ENCODE results near the gene OR10G3.
A peak's percentile ranks its signal among the peaks of the same experiment; 100 is the strongest.
"Not testable (repeated sequence)": the region's sequence is repeated elsewhere in the genome, so short reads cannot be mapped to it uniquely, and the experiment has no call there.

OR10G3 gene

GRCh38 chr14:21579976-21580375, at the start of gene OR10G3:
Gene OR10G3, minus strand, starts transcription at chr14:21580076. Its CDS starts 9,332 bp downstream, at chr14:21570744.
- no peak for DNase-seq (ENCODE audit: low read depth)

DNA sequence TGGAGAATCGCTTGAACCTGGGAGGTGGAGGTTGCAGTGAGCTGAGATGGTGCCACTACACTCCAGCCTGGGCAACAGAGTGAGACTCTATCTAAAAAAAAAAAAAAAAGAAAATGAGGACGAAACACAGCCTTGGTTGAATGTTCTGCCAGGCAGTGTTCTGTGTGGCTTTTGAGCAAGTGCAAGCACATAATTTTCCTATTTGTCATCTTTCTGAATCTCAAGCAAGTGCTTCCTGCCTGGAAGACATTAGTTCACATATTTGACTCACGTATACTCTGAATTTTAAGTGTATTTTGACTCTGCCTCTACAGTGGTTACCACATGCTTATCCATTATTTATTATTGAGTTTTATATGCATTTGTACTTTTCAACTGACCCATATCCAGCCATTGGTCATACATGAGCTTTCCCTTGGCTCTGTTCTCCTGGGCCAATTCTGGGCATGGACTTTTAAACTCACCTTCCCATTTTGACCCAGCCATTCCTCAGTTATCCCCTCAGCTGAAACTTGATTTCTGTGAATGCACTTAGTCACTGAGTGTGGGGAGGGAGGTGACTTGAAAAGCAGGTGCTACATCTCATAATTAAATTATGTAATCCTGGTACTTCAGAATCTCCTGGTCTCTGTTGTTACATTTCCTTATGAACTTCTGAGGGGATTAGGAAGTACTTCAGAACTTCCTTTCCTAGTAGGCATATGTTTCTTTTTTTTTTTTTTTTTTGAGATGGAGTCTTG, 46.8 kb upstream of the OR10G3 start:
- DNase-seq (ENCODE audit: low read depth) = no peak

DNA sequence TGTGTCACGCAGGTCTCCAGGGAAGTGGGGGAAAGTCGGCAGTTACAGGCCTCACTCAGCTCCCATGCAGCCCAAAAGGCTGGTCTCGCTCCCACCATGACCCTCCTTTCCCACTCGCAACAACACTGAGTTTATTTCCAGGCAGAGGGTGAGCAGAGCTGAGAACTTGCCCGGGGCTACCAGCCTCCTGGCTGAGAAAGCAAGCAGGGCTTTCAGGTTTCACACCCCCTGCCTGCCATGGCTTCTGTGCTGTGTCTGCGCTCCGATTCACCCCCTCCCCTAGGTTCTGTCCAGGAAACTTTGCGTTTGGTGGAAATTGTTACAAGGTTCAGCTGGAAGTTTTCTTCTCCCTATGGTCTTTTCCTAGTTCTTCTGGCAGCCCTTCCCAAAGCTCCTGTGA, 37.7 kb upstream of the OR10G3 start:
- no peak for DNase-seq (ENCODE audit: low read depth)

GRCh38 chr14:21614240-21614639, 34.4 kb upstream of the OR10G3 start:
- no peak for DNase-seq (ENCODE audit: low read depth)

GRCh38 chr14:21612324-21612723, 32.4 kb upstream of the OR10G3 start:
- DNase-seq (ENCODE audit: low read depth) = no peak

GRCh38 chr14:21602181-21602580, 22.3 kb upstream of the OR10G3 start:
- DNase-seq (ENCODE audit: low read depth) = not testable (repeated sequence)

DNA sequence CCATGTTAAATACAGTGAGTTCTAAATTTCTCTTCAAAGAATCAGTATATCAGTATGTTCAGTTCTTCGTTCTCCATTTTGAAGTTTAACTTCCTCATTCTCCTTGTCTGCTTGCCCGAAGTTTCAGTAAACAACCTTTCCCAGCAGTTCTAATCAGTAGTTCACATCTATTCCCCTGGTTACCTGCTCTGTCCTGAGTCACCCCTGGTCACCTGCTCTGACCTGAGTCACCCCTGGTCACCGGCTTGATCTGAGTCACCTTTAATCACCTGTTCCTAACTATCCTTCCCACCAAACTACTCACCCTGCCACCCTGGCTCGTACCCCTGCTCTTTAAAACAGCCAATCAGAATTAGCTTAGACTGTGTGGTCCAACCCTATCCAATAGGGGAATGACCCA, 9.4 kb upstream of the OR10G3 start:
- DNase-seq (ENCODE audit: low read depth) = no peak

DNA sequence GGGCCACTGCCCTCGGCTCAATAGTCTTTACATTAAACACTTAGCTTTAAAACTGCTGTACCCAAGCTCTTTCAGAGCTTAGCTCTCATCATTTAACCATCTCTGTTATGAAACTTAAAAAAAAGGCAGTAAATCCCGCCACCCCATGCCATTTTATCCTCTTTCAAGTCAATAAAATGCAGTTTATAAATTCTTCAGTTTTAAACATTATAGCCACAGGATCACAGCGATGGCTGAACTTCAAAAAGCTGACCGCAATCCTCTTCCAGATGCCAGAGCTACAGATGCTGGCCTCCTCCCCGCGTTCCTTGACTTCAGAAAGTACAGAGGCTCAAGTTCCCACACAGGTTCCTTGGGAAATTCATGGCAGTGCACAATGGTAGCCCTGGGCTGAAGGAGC, 4.2 kb downstream of the OR10G3 start:
- DNase-seq (ENCODE audit: low read depth) = no peak

DNA sequence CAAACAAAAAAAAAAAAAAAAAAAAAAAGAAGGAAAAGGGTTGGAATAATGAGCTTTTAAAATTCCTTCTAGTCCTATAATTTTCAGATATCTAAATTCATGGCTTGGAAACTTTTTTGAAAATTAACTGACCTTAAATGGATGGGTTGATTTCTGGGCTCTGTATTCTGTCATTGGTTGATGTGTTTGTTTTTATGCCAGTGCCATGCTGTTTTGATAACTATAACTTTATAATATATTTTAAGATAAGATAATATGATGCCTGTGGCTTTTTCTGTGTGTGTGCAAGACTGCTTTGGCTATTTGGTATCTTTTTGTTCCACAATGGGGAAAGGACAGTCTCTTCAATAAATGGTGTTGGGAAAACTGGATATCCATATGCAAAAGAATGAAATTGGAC, 7.3 kb downstream of the OR10G3 start:
- DNase-seq (ENCODE audit: low read depth) = no peak

DNA sequence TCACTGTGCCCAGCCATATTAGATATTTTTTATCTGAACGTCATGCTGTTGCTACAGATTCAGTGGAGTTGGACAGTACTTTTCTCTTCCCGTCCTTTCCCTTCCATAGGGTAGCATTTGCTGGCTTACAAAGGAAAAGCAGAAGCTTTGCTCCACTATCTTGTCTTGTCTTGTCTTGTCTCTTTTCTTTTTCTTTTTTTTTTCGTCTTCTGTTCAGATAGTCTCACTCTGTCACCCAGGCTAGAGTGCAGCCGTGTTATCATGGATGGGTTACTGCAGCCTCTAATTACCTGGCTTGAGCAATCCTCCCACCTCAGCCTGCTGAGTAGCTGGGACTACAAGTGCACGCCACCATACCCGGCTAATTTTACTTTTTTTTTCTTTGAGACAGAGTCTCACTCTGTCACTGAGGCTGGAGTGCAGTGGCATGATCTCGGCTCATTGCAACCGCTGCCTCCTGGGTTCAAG, 21.1 kb downstream of the OR10G3 start:
- DNase-seq (ENCODE audit: low read depth) = no peak

GRCh38 chr14:21557084-21557901, 22.6 kb downstream of the OR10G3 start:
- peak; percentile 85 for DNase-seq (ENCODE audit: low read depth)

GRCh38 chr14:21556378-21557083, 23.3 kb downstream of the OR10G3 start:
- no peak for DNase-seq (ENCODE audit: low read depth)

- no peak for DNase-seq (ENCODE audit: low read depth)
These were observed 26.6 kb downstream of the OR10G3 start for GRCh38 chr14:21553266-21553665.

GRCh38 chr14:21544588-21544987, 35.3 kb downstream of the OR10G3 start:
- DNase-seq (ENCODE audit: low read depth) = not testable (repeated sequence)

GRCh38 chr14:21543963-21544362, 35.9 kb downstream of the OR10G3 start:
- no peak for DNase-seq (ENCODE audit: low read depth)

DNA sequence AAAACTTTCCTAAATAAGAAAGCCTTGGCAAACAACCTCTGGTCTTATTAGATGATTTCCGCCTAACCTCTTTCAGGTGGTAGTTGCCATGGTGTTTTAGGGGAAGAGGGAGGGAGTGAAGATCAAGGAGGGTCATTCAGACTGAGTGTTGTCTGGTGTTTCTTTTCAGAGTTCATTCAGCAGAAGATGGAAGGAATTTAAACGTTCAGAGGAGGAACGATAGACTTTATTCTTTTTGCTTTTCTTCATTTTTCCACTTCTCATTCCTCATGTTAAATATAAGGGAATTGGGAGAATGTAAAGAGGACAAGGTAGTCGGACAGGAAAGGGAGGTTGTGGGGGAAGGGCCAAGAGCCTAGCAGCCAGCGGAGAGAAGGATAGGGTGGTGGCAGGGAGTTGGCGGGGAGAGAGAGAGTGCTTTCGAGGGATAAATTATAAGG, 36.3 kb downstream of the OR10G3 start:
- DNase-seq (ENCODE audit: low read depth) = no peak

DNA sequence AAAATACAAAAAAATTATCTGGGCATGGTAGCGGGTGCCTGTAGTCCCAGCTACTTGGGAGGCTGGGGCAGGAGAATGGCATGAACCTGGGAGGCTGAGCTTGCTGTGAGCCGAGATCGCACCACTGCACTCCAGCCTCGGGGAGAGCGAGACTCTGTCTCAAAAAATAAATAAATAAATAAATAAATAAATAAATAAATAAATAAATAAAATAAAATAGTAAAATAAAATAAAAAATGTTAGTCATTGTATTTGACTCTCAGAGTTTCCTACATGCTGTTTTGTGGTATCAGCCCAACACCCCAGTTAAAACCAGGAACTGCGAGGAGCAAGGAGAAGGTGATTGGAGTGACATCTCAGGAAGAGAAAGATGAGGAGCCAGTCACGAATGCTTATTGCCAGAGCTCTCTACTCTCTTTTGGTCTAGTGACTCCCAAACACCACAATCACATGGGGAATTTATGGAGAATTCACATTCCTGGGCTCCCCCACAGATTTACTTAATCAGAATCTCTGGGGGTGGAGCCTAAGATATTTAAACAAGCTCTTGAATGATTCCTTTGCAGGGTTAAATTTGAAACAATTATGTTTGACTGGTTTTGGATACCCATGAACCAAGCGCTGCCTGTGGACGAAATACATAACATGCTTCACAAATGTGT, 38.3 kb downstream of the OR10G3 start:
- DNase-seq (ENCODE audit: low read depth) = no peak

DNA sequence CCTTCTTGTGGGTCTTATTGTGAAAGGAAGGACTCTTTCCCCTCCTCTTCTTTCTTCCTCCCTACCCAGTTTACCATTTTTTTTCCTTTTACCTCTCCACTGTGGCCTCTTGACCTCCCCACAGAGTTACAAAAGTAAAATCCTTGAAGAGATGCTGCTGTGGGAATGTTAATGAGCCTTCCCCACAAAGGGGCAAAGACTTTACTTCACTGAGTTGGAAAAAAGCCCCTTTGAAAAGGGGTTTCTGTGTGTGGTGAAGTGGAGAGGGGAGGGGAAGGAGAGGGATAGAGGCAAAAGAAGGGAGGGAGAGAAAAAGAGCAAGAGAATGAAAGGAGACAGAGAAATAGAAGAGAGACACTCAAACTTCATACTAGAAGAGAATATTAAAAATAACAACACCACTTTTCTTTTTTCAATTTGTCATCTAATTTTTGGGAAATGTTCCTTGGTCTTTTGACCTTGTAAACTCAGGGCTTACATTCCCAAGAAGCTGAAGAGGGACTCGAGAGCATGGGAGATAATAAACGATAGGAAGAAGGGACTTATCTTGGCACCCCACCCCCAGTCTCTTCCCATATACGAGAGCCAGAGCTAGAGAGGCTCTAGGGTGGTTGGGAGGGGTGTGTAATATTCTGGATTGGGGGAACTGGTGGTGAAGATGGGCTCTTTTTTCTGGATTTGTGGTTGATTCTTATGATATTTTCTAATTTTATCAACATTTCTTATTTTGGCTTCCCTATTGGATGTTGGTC, 40.5 kb downstream of the OR10G3 start:
- DNase-seq (ENCODE audit: low read depth) = no peak

- no peak for DNase-seq (ENCODE audit: low read depth)
These were observed 42.8 kb downstream of the OR10G3 start for GRCh38 chr14:21537090-21537424.

- DNase-seq (ENCODE audit: low read depth) = no peak
These were observed 43.3 kb downstream of the OR10G3 start for GRCh38 chr14:21536418-21537089.

Data from HS-27A (cell line).